Hematopoietic multipotent progenitor cell treated with erythropoietin and hydrocortisone succinate and interleukin-3 and kit ligand, for 6 days (in vitro differentiated cells): ENCODE measurements around the gene LPAR3.

Experiments
- DNase-seq: peaks from one replicate; pipeline ENCODE4 v3.0.0-alpha.2; 2015

The LPAR3 gene

DNA sequence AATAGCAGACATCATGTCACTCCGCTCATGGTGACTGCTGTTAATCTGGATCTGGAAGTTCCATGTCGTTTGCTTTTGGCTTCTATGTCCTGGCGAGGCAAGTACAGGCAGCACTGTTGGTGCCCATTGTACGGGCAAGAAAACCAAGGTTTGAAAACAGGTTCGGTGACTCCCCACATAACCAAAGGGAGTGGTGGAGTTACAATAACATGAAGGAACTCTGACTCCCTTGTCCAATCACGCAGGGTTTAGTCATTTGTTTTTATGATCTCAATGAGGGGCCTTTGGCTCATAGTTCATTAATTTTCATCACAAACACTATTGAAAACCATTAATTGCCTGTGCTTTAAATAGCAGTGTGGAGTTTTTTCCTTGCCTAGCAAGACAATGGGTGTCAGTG is 119.8 kb downstream of the LPAR3 start:
- no peak for DNase-seq

DNA sequence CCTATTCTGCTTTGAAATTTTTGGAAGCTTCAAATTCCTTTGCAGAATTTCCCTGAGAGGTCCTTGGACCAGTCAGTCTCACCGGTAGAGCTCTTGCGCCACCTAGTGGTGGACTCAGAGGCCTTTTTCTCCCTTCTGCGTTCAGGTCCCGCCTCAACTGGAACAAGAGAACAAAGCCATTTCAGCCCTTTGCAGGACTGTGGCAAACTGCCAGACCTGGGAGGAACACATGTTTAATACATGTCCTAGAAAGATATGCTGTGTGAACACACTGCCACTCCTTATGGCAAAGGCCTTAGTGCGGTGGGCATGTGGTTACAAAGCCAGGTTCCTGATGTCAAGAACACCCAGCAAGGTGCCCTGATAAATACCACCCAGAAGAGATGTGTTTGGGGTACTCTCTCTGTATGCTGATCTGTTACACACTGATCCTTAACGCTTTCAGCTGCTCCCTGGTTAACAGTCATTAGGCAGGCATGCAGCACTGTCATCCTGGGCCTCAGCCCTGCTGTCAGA is 120.5 kb downstream of the LPAR3 start:
- peak; percentile 84 for DNase-seq

DNA sequence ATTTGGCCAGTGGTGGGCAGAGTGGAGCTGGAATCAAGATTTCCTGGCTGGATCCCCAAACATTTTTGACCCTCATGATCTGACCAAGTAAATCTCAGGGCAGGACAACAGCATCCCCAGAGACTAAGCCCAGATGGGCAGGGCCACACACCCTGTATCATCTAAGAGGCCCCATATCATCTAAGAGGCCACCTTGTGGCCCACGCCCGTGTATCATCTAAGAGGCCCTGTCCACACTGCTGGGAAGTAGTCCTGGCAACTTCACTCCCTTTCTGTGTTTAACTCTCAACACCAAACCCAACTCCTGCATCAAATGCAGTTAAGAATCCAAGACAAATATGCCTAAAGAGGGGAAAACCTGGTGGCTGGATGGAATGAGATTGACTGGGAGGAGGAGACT is 121.1 kb downstream of the LPAR3 start:
- peak; percentile 15 for DNase-seq

- no peak for DNase-seq
Measured at GRCh38 chr1:84770481-84770880, 122.5 kb downstream of the LPAR3 start.

- no peak for DNase-seq
Measured at GRCh38 chr1:84769636-84770035, 123.4 kb downstream of the LPAR3 start.

DNA sequence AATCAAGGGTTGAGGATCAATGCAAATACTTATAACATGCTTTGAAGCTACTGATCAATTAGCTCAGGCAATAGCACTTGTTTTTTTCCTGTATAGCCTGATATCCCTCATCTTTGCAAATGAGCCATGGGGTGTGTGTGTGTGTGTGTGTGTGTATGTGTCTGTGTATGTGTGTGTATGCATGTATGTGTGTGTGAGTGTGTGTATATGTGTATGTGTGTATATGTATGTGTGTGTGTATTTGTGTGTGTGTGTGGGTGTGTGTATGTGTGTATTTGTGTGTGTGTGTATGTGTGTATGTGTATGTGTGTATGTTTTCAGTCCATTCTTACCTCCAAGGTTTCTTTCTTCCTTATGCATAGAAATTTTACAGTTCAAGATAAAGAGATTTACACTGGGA is 124.4 kb downstream of the LPAR3 start:
- no peak for DNase-seq

DNA sequence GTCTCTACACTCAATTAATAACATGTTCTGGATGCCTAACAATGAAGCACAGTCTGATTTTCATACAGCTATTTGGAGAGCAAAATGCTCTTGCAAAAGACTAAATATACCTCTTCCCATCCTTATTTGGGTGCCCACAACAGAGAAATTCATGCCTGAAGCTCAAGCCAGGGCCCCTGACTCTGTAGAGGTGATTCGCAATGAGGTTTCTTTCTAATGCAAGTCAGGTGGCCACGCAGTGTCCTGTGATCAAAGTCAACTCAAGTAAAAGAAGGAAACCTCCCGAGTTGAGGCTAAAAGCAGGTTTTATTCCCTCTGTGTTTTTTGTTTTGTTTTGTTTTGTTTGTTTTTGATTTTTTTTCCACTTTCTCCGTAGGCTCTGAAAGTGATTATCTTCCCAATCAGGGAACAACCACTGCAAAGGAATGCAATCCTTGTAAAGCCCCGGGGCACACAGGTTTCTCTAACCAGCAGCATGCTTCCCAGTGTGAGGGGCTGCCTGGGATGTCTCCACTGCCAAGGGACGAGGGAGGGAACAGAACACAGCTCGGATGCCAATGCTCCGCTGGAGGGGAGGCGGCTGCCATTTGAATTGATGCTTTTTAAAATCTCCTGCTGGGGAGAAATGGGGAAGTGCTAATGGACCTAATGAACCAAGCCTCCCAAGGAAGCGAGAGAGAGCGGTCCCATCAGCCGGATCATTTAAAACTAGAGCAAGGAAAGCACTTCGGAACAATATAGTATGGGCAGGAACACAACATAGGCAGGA is 128.9 kb downstream of the LPAR3 start:
- no peak for DNase-seq

DNA sequence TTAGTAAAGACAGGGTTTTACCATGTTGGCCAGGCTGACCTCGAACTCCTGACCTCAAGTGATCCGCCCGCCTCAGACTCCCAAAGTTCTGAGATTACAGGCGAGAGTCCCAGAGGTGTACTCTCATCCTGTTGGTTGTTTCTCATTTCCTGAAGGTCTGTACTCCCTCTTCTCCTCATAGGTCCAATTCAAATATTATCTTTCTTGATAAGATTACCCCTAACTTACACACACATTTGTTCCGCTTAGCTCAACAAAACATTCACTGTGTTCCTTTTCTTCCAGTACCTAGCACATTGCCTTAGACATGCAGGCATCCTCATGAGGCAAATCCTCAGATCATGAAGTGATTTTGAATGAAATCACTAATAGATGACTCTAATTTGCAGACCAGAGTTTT is 130.3 kb downstream of the LPAR3 start:
- no peak for DNase-seq
